BJ (cell line): Measurements from ENCODE around the gene AKAP5. TPM values are rescaled to one million over a fixed set of nuclear protein-coding genes. Genes with fewer than 3 reads are reported as not detected.

Source experiments
- CTCF ChIA-PET: fragments of 350-600 bp; formaldehyde crosslinking; extraction: SDS; loops from one replicate; lab custom pipeline; 2021; ENCODE audit warnings: antibody characterized with exemption, inconsistent platforms; lab: Yijun Ruan, JAX
- POLR2A ChIA-PET: fragments of 300-600 bp; sonication (Branson Sonifier 250); formaldehyde crosslinking; extraction: SDS; loops from one replicate; lab custom pipeline; 2021; ENCODE audit warnings: antibody characterized with exemption; lab: Charles Lee
- DNase-seq: peaks from one replicate; pipeline ENCODE4 v3.0.0-alpha.2; 2011; ENCODE audit warnings: low read depth
- H3K27me3 ChIP-seq: 2 replicates; pipeline ENCODE4 v1.6.0; 2011; ENCODE audit warnings: low read length; ENCODE audit not compliant: control insufficient read depth, insufficient read depth
- H3K36me3 ChIP-seq: 2 replicates; pipeline ENCODE4 v1.5.1; 2011; ENCODE audit warnings: low read length; ENCODE audit not compliant: control insufficient read depth, insufficient read depth
- H3K4me3 ChIP-seq: 2 replicates; pipeline ENCODE4 v1.5.1; 2011; ENCODE audit warnings: low read depth, mild to moderate bottlenecking, control low read depth, low read length
- CTCF ChIP-seq: IDR thresholded peaks from 2 replicates; pipeline ENCODE4 v1.5.1; 2011; ENCODE audit warnings: low read depth, mild to moderate bottlenecking, control low read depth, inconsistent platforms, low read length, moderate library complexity; ENCODE audit not compliant: insufficient read depth
- polyA plus RNA-seq: library from polyadenylated mRNA; depleted of rRNA; stranded (reverse); fragments of >200 nt; gene quantifications from 2 replicates; pipeline ENCODE4 v1.2.3, GENCODE V29; 2011

AKAP5 gene
- polyA plus RNA-seq, 1 experiment, result 0.17 TPM

- TF ChIP-seq CTCF, result no peak
- CTCF ChIA-PET, result interaction anchor here (2.6 kb wide), 1 partner anchor 132 kb away, joined by 12 read pairs; no protein-coding TSS in a partner anchor
These were observed 39.1 kb downstream of the AKAP5 start, which contains the start of gene ZBTB1 for GRCh38 chr14:64504310-64504896. Gene ZBTB1 (plus strand): TSS chr14:64504770. CDS start chr14:64521505, 16,735 bp downstream.

GRCh38 chr14:64504897-64505794 is 39.8 kb downstream of the AKAP5 start:
- peak; percentile 45 for DNase-seq
- Histone ChIP-seq H3K36me3 (no peaks in the 10 kb centered on the region), H3K4me3 (peak overlapping the region; percentile 83), H3K27me3 (no peaks in the 10 kb centered on the region)
- POLR2A ChIA-PET, result interaction anchor here (0.6 to 1.0 kb wide), 6 partner anchors 10 to 410 kb away, joined by 3 to 9 read pairs (median 5); partner anchors contain the start of gene HSPA2
- CTCF ChIA-PET, result interaction anchor here (2.6 kb wide), 1 partner anchor 131 kb away, joined by 12 read pairs; no protein-coding TSS in a partner anchor
- TF ChIP-seq CTCF, result no peak

More at GRCh38 chr14:64504310-64504896, 39.1 kb downstream of the AKAP5 start, which contains the start of gene ZBTB1:
- H3K36me3 ChIP-seq, result no peaks in the 10 kb centered on the region
- no peaks in the 10 kb centered on the region for H3K27me3 ChIP-seq
- H3K4me3 ChIP-seq, result peak within 1 kb of the TSS; percentile 83
- DNase-seq, result peak; percentile 54
- POLR2A ChIA-PET, result interaction anchor here (0.6 to 1.0 kb wide), 5 partner anchors 17 to 411 kb away, joined by 3 to 20 read pairs (median 7); partner anchors contain the start of gene HSPA2

- Histone ChIP-seq H3K27me3 (no peaks in the 10 kb centered on the region), H3K4me3 (peak overlapping the region; percentile 18), H3K36me3 (no peaks in the 10 kb centered on the region)
- no peak for DNase-seq
- TF ChIP-seq CTCF, result no peak
- ChIA-PET CTCF (no interaction called here), POLR2A (no interaction called here)
These were observed 41.4 kb downstream of the AKAP5 start for GRCh38 chr14:64506721-64507120.

- DNase-seq, result no peak
- POLR2A ChIA-PET, result no interaction called here
- TF ChIP-seq CTCF, result no peak
- H3K36me3 ChIP-seq, result no peaks in the 10 kb centered on the region
- no peak overlapping the region for H3K4me3 ChIP-seq
- no peaks in the 10 kb centered on the region for H3K27me3 ChIP-seq
- CTCF ChIA-PET, result interaction anchor here (1.1 to 3.9 kb wide), 3 partner anchors 79 to 164 kb away, joined by 3 to 23 read pairs (median 6); no protein-coding TSS in a partner anchor
These were observed 42.3 kb downstream of the AKAP5 start for GRCh38 chr14:64507376-64508156.
